Stomach (tissue), 4 donors: ENCODE results near the gene NCOA6.

ENCODE experiments used
- EP300 ChIP-seq: sonication (generic); formaldehyde crosslinking; IDR thresholded peaks from one replicate; pipeline ENCODE4 v1.6.1; 2017; ENCODE audit warnings: antibody characterized with exemption
- POLR2AphosphoS5 ChIP-seq, 3 donors: sonication (generic); formaldehyde crosslinking; IDR thresholded peaks; one replicate each; pipeline ENCODE4 v1.6.1; 2016; ENCODE audit warnings: antibody characterized with exemption in 3 of 3
- TF ChIP-seq, protein P1 (sequence below), 7 experiments: fragments of 450-650 bp in 4 of 7; fragments of 200-600 bp in 3 of 7; sonication (generic) in 3 of 7; IDR thresholded peaks; one replicate each; pipeline ENCODE4 v1.5.1; 2016 to 2019; ENCODE audit warnings: antibody characterized with exemption in 7 of 7, control low read depth in 2 of 7, mild to moderate bottlenecking in 1 of 7

DNA sequence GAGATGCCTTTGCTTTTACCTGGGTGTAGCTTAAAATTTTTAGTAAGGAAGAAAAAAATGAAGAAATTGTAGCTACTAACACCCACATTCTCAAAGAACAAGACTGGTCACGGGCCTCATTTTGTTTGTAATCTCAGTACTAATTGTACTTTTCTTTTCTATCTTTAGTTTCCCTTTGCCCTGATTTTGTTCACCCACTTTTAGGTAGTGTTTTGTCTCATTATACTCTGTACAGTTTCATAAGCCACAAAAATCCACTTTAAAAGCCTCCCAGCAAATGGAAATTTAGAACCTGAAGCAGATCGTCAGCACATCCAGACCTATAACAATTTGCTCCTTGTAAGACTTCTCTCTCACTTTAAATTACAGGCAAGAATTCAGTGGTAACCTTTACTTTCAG lies 78.0 kb downstream of the NCOA6 start:
- TF ChIP-seq, protein P1, sequence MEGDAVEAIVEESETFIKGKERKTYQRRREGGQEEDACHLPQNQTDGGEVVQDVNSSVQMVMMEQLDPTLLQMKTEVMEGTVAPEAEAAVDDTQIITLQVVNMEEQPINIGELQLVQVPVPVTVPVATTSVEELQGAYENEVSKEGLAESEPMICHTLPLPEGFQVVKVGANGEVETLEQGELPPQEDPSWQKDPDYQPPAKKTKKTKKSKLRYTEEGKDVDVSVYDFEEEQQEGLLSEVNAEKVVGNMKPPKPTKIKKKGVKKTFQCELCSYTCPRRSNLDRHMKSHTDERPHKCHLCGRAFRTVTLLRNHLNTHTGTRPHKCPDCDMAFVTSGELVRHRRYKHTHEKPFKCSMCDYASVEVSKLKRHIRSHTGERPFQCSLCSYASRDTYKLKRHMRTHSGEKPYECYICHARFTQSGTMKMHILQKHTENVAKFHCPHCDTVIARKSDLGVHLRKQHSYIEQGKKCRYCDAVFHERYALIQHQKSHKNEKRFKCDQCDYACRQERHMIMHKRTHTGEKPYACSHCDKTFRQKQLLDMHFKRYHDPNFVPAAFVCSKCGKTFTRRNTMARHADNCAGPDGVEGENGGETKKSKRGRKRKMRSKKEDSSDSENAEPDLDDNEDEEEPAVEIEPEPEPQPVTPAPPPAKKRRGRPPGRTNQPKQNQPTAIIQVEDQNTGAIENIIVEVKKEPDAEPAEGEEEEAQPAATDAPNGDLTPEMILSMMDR (IDR thresholded peaks at IDR 0.05), result no peak
- no peak for TF ChIP-seq POLR2AphosphoS5 (IDR thresholded peaks at IDR 0.05)
- TF ChIP-seq EP300, result no peak
